ENCODE results near the gene RNF220.

DNA sequence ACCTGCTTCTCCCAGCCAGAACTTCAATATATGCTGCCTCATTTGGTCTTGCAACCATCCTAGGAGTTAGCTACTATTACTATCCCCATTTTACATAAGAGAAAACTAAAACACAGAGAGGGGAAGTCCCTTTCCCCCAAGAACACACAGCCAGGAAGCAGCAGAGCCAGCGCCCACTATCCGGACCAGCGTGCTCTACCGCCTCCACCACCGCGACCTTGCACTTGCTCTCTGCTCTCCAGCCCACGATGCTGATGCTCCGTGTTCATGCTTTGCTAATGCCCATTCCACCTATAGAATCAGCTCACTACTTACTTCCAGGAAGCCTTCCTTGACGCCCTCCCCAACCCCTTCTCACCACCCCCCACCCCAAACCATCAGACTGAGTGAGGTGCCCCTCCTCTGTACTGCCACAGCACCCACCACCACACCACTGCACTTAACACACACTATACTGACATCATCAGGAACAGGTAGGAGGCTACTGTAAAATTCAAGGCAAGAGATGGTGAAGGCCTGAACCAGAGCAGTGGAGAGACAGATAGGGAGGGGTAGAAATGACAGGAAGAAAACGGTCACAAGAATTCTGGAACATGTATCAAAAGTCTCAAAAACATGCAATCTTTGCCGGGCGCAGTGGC is 259.8 kb downstream of the RNF220 start:
- no peak for TF ChIP-seq CTCF (IDR thresholded peaks at IDR 0.05; ENCODE audit: low read length)
- no peak for TF ChIP-seq EZH2 (IDR thresholded peaks at IDR 0.05; ENCODE audit: borderline replicate concordance, low read length)
